BJ (cell line): ENCODE data around the gene ENPP7. TPM values are rescaled to one million over a fixed set of nuclear protein-coding genes. Genes with fewer than 3 reads are reported as not detected.

Experiments
- CTCF ChIA-PET: fragments of 350-600 bp; formaldehyde crosslinking; extraction: SDS; loops from one replicate; lab custom pipeline; 2021; ENCODE audit warnings: antibody characterized with exemption, inconsistent platforms; lab: Yijun Ruan, JAX
- POLR2A ChIA-PET: fragments of 300-600 bp; sonication (Branson Sonifier 250); formaldehyde crosslinking; extraction: SDS; loops from one replicate; lab custom pipeline; 2021; ENCODE audit warnings: antibody characterized with exemption; lab: Charles Lee
- DNase-seq: peaks from one replicate; pipeline ENCODE4 v3.0.0-alpha.2; 2011; ENCODE audit warnings: low read depth
- H3K27me3 ChIP-seq: 2 replicates; pipeline ENCODE4 v1.6.0; 2011; ENCODE audit warnings: low read length; ENCODE audit not compliant: control insufficient read depth, insufficient read depth
- H3K36me3 ChIP-seq: 2 replicates; pipeline ENCODE4 v1.5.1; 2011; ENCODE audit warnings: low read length; ENCODE audit not compliant: control insufficient read depth, insufficient read depth
- H3K4me3 ChIP-seq: 2 replicates; pipeline ENCODE4 v1.5.1; 2011; ENCODE audit warnings: low read depth, mild to moderate bottlenecking, control low read depth, low read length
- polyA plus RNA-seq: library from polyadenylated mRNA; depleted of rRNA; stranded (reverse); fragments of >200 nt; gene quantifications from 2 replicates; pipeline ENCODE4 v1.2.3, GENCODE V29; 2011
- TF ChIP-seq, protein P1 (sequence below): IDR thresholded peaks from 2 replicates; pipeline ENCODE4 v1.5.1; 2011; ENCODE audit warnings: low read depth, mild to moderate bottlenecking, control low read depth, inconsistent platforms, low read length, moderate library complexity; ENCODE audit not compliant: insufficient read depth

Gene ENPP7
- polyA plus RNA-seq, 1 experiment = not detected

- ChIA-PET POLR2A (no interaction called here), CTCF (interaction anchor here (0.6 to 1.9 kb wide), 13 partner anchors 12 to 248 kb away, joined by 3 to 8 read pairs (median 3); no protein-coding TSS in a partner anchor)
- TF ChIP-seq, protein P1, sequence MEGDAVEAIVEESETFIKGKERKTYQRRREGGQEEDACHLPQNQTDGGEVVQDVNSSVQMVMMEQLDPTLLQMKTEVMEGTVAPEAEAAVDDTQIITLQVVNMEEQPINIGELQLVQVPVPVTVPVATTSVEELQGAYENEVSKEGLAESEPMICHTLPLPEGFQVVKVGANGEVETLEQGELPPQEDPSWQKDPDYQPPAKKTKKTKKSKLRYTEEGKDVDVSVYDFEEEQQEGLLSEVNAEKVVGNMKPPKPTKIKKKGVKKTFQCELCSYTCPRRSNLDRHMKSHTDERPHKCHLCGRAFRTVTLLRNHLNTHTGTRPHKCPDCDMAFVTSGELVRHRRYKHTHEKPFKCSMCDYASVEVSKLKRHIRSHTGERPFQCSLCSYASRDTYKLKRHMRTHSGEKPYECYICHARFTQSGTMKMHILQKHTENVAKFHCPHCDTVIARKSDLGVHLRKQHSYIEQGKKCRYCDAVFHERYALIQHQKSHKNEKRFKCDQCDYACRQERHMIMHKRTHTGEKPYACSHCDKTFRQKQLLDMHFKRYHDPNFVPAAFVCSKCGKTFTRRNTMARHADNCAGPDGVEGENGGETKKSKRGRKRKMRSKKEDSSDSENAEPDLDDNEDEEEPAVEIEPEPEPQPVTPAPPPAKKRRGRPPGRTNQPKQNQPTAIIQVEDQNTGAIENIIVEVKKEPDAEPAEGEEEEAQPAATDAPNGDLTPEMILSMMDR = no peak
- H3K4me3 ChIP-seq = no peak overlapping the region
- H3K27me3 ChIP-seq = peaks cover 43% of the 10 kb centered on the region
- no peaks in the 10 kb centered on the region for H3K36me3 ChIP-seq
- no peak for DNase-seq
Measured at GRCh38 chr17:79745641-79746105, 14.9 kb downstream of the ENPP7 start.

- peaks cover 39% of the 10 kb centered on the region for H3K27me3 ChIP-seq
- no peak overlapping the region for H3K4me3 ChIP-seq
- DNase-seq = no peak
- POLR2A ChIA-PET = no interaction called here
- TF ChIP-seq, protein P1 = no peak
- H3K36me3 ChIP-seq = no peaks in the 10 kb centered on the region
- CTCF ChIA-PET = interaction anchor here (0.6 to 1.4 kb wide), 7 partner anchors 8 to 894 kb away, joined by 3 read pairs; no protein-coding TSS in a partner anchor
Measured at GRCh38 chr17:79746889-79747507, 16.3 kb downstream of the ENPP7 start.

DNA sequence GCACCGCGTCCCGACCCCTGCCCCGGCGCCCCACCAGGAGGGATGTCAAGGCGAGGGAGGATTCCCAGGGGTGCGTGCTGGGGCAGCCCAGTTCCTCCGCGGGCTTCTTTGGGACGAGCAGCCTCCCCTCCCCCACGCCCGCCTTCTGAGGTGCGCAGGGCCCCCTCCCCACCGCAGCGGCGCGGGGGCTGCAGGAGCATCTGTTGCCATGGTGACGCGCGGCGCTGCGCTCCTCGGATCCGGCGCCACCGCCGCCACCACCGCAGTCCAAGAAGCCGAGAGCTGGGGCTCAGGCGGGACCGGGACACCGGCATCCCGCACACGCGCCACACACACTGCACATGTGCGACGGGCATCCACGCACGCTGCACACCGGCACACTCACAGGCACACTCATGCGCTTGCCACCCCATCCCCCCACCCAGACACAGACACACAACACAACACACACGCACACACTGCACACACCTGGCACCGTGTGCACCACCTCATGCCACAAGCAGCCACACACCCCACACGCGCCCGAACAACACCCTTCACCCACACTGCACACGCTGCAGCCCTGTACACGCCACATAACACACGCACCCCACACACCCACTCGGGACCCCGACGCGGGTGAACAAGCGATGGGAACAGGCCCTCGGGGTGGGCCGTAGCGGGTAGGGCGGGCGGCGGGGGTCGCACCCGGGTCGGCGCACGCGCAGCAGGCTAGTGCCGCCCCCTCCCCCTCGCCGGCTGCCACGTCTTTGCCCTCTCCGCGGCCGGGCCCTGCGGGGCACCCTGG, 17.0 kb downstream of the ENPP7 start:
- peaks cover 37% of the 10 kb centered on the region for H3K27me3 ChIP-seq
- no peak overlapping the region for H3K4me3 ChIP-seq
- CTCF ChIA-PET = interaction anchor here (0.6 to 1.4 kb wide), 2 partner anchors 223 to 244 kb away, joined by 3 read pairs; no protein-coding TSS in a partner anchor

DNA sequence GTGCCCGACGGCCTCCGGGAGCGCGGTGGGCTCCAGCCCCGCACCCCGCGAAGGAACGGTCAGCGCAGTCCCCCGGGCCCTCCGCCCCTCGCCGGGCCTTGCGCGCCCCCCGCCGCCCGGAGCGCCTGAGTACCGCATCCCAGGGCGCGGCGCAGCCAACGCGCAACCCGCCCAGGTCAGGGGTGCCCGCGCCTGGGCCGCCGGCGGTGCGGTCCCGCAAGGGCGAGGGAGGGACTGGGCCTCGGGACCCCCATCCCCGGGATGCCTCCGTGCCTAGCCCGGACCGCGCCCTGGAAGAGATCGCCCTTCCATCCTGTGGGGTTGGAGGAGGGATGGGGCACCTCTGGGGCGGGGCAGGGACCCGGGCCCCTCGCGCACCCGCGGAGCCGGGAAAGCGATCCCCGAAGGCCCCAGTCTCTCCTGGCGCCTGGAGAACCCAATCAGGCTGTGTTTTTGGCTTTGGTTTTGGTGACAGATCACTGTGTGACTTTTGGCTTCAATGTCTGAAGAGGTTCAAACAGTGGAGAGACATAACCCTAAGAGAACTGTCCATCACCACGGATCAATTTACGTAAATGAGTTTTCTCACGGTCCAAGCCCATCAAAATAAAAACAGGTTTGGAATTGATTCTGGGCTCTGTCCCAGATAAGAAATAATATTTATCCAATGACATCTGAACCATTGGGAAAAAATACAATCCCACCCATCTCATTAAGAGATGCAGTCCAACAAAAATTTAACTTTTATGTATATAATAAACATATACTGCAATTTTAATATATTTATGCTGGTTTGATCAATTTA, 17.8 kb downstream of the ENPP7 start:
- TF ChIP-seq, protein P1 = no peak
- CTCF ChIA-PET = interaction anchor here (0.7 to 1.2 kb wide), 4 partner anchors 41 to 427 kb away, joined by 3 read pairs; no protein-coding TSS in a partner anchor
- Histone ChIP-seq H3K27me3 (peaks cover 32% of the 10 kb centered on the region), H3K36me3 (no peaks in the 10 kb centered on the region), H3K4me3 (no peak overlapping the region)
- POLR2A ChIA-PET = no interaction called here
- DNase-seq = no peak

More for the DNA sequence above, 17.0 kb downstream of the ENPP7 start:
- no peak for DNase-seq
- H3K36me3 ChIP-seq = no peaks in the 10 kb centered on the region
- TF ChIP-seq, protein P1 = no peak
- POLR2A ChIA-PET = no interaction called here
